Trophoblast cell (in vitro differentiated cells and primary cell): ENCODE data around the gene GPC3. TPM values are rescaled to one million over a fixed set of nuclear protein-coding genes. Genes with fewer than 3 reads are reported as not detected.

ENCODE experiments used
- DNase-seq, 2 donors: peaks; one replicate each; pipeline ENCODE4 v3.0.0-alpha.2; 2016
- H2AFZ ChIP-seq: 2 replicates; pipeline ENCODE4 v1.6.1; 2013; ENCODE audit warnings: low read length, moderate library complexity, mild to moderate bottlenecking; ENCODE audit not compliant: insufficient read depth, poor library complexity
- H2AK5ac ChIP-seq: 2 replicates; pipeline ENCODE4 v1.6.1; 2013; ENCODE audit warnings: mild to moderate bottlenecking, low read length
- H2BK120ac ChIP-seq: 2 replicates; pipeline ENCODE4 v1.6.1; 2013; ENCODE audit warnings: low read length, mild to moderate bottlenecking, moderate library complexity; ENCODE audit not compliant: insufficient read depth, poor library complexity
- H2BK12ac ChIP-seq: 2 replicates; pipeline ENCODE4 v1.6.1; 2013; ENCODE audit warnings: mild to moderate bottlenecking, low read length, moderate library complexity
- H2BK5ac ChIP-seq: 2 replicates; pipeline ENCODE4 v1.6.1; 2013; ENCODE audit warnings: low read length, low read depth, moderate library complexity, mild to moderate bottlenecking; ENCODE audit not compliant: poor library complexity
- H3K14ac ChIP-seq: 2 replicates; pipeline ENCODE4 v1.6.1; 2013; ENCODE audit warnings: mild to moderate bottlenecking, low read length
- H3K18ac ChIP-seq: 2 replicates; pipeline ENCODE4 v1.6.1; 2013; ENCODE audit warnings: mild to moderate bottlenecking, low read length
- H3K23ac ChIP-seq: 2 replicates; pipeline ENCODE4 v1.6.1; 2013; ENCODE audit warnings: low read length
- H3K27ac ChIP-seq: 2 replicates; pipeline ENCODE4 v1.5.1; 2013; ENCODE audit warnings: low read depth, mild to moderate bottlenecking, inconsistent platforms, low read length, moderate library complexity
- H3K27me3 ChIP-seq: 2 replicates; pipeline ENCODE4 v1.6.1; 2013; ENCODE audit warnings: inconsistent platforms, mild to moderate bottlenecking, low read length, moderate library complexity; ENCODE audit not compliant: insufficient read depth
- H3K36me3 ChIP-seq, 2 experiments: 1 replicate in 1 of 2; 2 replicates in 1 of 2; pipeline ENCODE4 v1.6.1; 2013; ENCODE audit warnings: low read length in 2 of 2, mild to moderate bottlenecking in 2 of 2, moderate library complexity in 1 of 2; ENCODE audit not compliant: insufficient read depth in 2 of 2, control insufficient read depth in 1 of 2
- H3K4ac ChIP-seq: 2 replicates; pipeline ENCODE4 v1.6.1; 2013; ENCODE audit warnings: low read depth, mild to moderate bottlenecking, low read length, moderate library complexity
- H3K4me1 ChIP-seq, 2 experiments: 1 replicate in 1 of 2; 2 replicates in 1 of 2; pipeline ENCODE4 v1.6.1; 2013; ENCODE audit warnings: low read length in 2 of 2, mild to moderate bottlenecking in 2 of 2, moderate library complexity in 1 of 2; ENCODE audit not compliant: insufficient read depth in 2 of 2, control insufficient read depth in 1 of 2
- H3K4me2 ChIP-seq: 2 replicates; pipeline ENCODE4 v1.6.1; 2013; ENCODE audit warnings: inconsistent platforms, mild to moderate bottlenecking, low read length, moderate library complexity
- H3K4me3 ChIP-seq: 2 replicates; pipeline ENCODE4 v1.5.1; 2013; ENCODE audit warnings: mild to moderate bottlenecking, low read depth, low read length, inconsistent platforms
- H3K79me1 ChIP-seq: one replicate; pipeline ENCODE4 v1.6.1; 2013; ENCODE audit warnings: low read length
- H3K79me2 ChIP-seq: 2 replicates; pipeline ENCODE4 v1.6.1; 2013; ENCODE audit warnings: low read length, mild to moderate bottlenecking; ENCODE audit not compliant: control insufficient read depth, insufficient read depth, poor library complexity
- H3K9ac ChIP-seq: 2 replicates; pipeline ENCODE4 v1.6.1; 2013; ENCODE audit warnings: mild to moderate bottlenecking, low read length
- H3K9me3 ChIP-seq: 2 replicates; pipeline ENCODE4 v1.6.1; 2013; ENCODE audit warnings: low read depth, mild to moderate bottlenecking, control low read depth, inconsistent platforms, low read length; ENCODE audit not compliant: insufficient read depth
- H4K12ac ChIP-seq: 2 replicates; pipeline ENCODE4 v1.6.1; 2013; ENCODE audit warnings: low read depth, mild to moderate bottlenecking, low read length, moderate library complexity
- H4K8ac ChIP-seq: 2 replicates; pipeline ENCODE4 v1.6.1; 2013; ENCODE audit warnings: low read depth, mild to moderate bottlenecking, low read length, moderate library complexity
- H4K91ac ChIP-seq: one replicate; pipeline ENCODE4 v1.6.1; 2013; ENCODE audit warnings: low read depth, mild to moderate bottlenecking, low read length, moderate library complexity
- WGBS: extraction: QIAGEN DNeasy Blood & Tissue Kit; methylation state at CpG from one replicate; pipeline ENCODE4 v1.1.7; 2013; ENCODE audit warnings: missing lambda C conversion rate; ENCODE audit not compliant: insufficient read length, insufficient coverage; ENCODE audit errors: extremely low coverage; 5-methylcytosine and 5-hydroxymethylcytosine counted together
- polyA plus RNA-seq: library from polyadenylated mRNA; stranded (reverse); fragments of 200-250 nt; gene quantifications from 2 replicates; pipeline ENCODE4 v1.2.3, GENCODE V29; 2013

GPC3 gene
- 28.0 and 29.3 TPM in 2 replicates for polyA plus RNA-seq

DNA sequence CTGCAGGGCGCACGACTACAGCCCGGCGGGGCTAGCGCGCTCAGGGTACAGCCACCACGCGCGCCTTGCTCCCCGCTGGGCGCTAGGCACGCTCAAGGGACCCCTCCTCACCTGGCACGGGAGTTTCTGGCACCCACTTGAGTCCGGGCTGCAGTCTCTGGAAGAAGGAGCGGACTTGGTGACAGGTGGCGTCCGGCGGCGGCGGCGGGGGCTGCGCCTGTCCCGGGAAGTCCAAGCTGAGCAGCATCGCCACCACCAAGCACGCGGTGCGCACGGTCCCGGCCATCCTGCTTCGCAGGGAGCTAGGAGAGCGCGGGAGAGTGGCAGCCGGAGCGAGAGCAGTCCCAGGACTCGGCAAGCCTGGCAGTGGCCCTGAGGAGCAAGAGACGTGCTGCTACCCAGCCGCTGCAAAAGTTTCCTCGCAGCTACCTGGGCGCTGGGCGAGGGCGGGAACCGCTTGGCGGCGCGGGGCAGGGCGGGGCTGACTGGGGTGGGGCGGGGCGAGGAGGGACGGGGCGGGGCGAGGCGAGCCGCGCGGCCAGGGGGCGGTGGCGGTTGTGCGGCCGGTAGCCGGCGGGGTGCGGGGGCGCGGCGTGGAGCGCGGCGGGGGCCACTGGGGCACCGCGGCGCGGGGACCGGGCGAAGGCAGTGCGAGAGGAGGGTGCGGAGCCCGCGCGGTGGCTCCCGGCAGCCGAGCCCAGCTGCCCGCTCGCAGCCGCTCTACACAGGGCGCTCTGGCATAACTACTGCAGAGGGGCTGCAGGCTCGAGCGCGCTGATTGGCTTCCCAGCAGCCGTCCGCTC, at the start of gene GPC3:
Gene GPC3 (minus strand): TSS at position 431 of the 803 bp plus-strand sequence.
- WGBS = no CpG with 5 or more reads among the region's 90 CpGs
- Histone ChIP-seq H3K27ac (peak within 1 kb of the TSS; percentile 17), H3K18ac (no peak within 1 kb of the TSS), H3K9ac (no peak within 1 kb of the TSS), H2BK5ac (no peak within 1 kb of the TSS), H4K12ac (peak within 1 kb of the TSS; percentile 70), H4K8ac (peak within 1 kb of the TSS; percentile 23), H3K4me1 (peaks cover 14 to 17% of the 10 kb centered on the region in 2 experiments), H3K79me2 (no peaks in the 10 kb centered on the region), H2BK120ac (no peak within 1 kb of the TSS), H3K4ac (no peak within 1 kb of the TSS), H3K79me1 (no peaks in the 10 kb centered on the region), H2AK5ac (no peak within 1 kb of the TSS), H3K36me3 (no peaks in the 10 kb centered on the region), H3K14ac (no peak within 1 kb of the TSS), H3K4me2 (peak within 1 kb of the TSS; percentile 71), H3K23ac (no peak within 1 kb of the TSS), H3K4me3 (peak within 1 kb of the TSS; percentile 77), H4K91ac (peak within 1 kb of the TSS; percentile 52), H2BK12ac (peak within 1 kb of the TSS; percentile 49), H2AFZ (peak within 1 kb of the TSS; percentile 87), H3K9me3 (no peaks in the 10 kb centered on the region), H3K27me3 (peaks cover 18% of the 10 kb centered on the region)
- DNase-seq = peak; percentile 51 to 56

DNA sequence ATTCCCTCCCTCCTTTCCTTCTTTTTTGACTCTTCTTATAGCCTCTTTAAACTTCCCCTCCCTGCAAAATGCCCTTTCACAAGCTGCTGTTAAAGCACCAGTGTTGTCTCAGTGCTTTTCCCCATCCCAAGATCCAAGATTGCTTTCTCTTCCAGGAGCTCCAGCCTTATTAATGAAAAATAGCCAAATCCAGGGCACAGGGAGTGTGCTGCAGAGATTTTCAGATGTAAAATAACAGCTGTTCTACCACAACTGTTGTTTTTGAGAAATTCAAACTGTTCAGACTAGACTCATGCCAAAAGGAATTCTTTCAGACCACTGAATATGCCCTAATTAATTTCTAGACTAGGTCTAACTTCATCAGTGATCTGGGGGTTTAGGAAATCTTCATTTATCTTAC, 47.0 kb upstream of the GPC3 start:
- DNase-seq = no peak
- no peaks in the 10 kb centered on the region for H3K9me3 ChIP-seq
- no peak overlapping the region for H3K4ac ChIP-seq
- no peaks in the 10 kb centered on the region for H3K79me1 ChIP-seq
- H2BK120ac ChIP-seq = no peak overlapping the region
- no peak overlapping the region for H4K91ac ChIP-seq
- no peak overlapping the region for H3K27ac ChIP-seq
- H3K14ac ChIP-seq = no peak overlapping the region
- no peak overlapping the region for H3K23ac ChIP-seq
- no peak overlapping the region for H2BK12ac ChIP-seq
- no peak overlapping the region for H4K8ac ChIP-seq
- no peak overlapping the region for H3K4me3 ChIP-seq
- no peak overlapping the region for H2AFZ ChIP-seq
- H3K4me2 ChIP-seq = no peak overlapping the region
- H2BK5ac ChIP-seq = no peak overlapping the region
- H4K12ac ChIP-seq = no peak overlapping the region
- H3K18ac ChIP-seq = no peak overlapping the region
- no peaks in the 10 kb centered on the region for H3K27me3 ChIP-seq
- H2AK5ac ChIP-seq = no peak overlapping the region
- no peaks in the 10 kb centered on the region for H3K36me3 ChIP-seq
- H3K4me1 ChIP-seq = no peaks in the 10 kb centered on the region
- no peak overlapping the region for H3K9ac ChIP-seq
- H3K79me2 ChIP-seq = no peaks in the 10 kb centered on the region

DNA sequence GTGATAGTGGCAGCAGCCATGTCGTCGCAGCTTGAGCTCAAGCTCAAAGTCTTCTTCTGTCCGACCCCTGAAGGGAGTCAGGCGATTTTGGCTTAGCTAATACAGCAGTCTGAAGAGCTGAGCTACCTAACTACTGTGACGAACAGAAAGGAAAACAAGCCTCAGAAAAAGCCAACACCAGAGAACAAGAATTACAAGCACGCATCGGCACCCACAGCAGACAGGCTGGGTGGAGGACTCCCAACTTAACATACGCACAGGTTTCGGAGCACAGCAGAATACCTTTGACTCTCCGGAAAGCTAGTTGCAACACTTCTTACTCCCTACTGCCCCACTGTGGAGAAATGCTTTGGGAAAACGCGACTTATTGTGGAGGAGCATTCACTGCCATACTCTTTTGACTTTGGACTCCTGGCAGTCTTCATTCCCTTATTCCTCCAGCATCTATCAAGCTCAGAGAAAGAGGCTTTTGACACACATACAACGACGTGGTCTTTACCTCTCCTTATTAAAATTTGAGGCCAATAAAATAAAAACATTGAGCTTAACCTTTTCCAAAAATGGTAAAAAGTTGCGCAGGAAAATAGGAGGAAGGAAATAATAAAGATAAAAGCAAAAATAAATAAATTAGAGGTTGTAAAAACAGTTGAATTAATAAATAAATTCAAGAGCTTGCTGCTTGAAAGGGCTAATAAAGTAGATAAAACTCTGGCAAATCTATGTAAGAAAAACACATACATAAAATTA, 41.3 kb upstream of the GPC3 start:
- Histone ChIP-seq H3K4me3 (no peak overlapping the region), H3K4ac (no peak overlapping the region), H2BK5ac (no peak overlapping the region), H2BK120ac (no peak overlapping the region), H3K9ac (no peak overlapping the region), H3K79me1 (no peaks in the 10 kb centered on the region), H4K12ac (no peak overlapping the region), H3K9me3 (no peaks in the 10 kb centered on the region), H3K14ac (no peak overlapping the region), H3K4me1 (no peaks in the 10 kb centered on the region), H3K79me2 (no peaks in the 10 kb centered on the region), H4K91ac (no peak overlapping the region), H3K27me3 (no peaks in the 10 kb centered on the region), H3K36me3 (no peaks in the 10 kb centered on the region), H3K23ac (no peak overlapping the region), H3K27ac (no peak overlapping the region), H2AFZ (no peak overlapping the region), H4K8ac (no peak overlapping the region), H2BK12ac (no peak overlapping the region), H3K18ac (no peak overlapping the region), H3K4me2 (peak overlapping the region; percentile 54), H2AK5ac (no peak overlapping the region)
- DNase-seq = peak; percentile 61 to 85
- WGBS = no CpG with 5 or more reads among the region's 15 CpGs

DNA sequence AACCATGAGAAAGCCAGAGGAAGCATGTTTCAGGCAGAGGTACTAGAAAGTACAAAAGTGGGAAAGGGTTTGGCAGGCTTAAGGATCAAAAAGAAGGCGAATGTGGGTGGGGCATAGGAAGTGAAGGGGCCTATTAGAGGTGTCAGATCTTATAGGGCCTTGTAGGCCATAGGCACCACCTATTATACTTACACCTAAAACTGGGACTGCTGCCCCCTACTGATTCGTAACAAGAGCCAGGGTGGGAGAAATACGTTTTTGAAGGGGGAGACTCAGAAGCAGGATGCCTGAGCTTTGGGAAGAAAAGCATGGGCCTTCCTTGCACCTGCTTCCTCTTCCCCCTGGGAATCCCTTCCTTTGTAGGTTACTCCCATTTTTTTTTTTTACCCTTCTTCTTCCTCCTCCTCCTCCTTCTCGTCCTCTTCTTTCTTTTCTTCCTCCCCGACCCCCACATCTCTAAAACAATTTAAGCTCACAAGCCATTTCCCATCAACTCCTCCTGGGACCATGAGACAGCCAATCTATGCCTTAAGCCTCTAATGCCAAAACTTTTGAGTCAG, 40.7 kb upstream of the GPC3 start:
- no peak overlapping the region for H2BK12ac ChIP-seq
- no peaks in the 10 kb centered on the region for H3K9me3 ChIP-seq
- no peak overlapping the region for H2BK120ac ChIP-seq
- no peak overlapping the region for H4K12ac ChIP-seq
- H3K27me3 ChIP-seq = no peaks in the 10 kb centered on the region
- H4K91ac ChIP-seq = no peak overlapping the region
- no peaks in the 10 kb centered on the region for H3K79me2 ChIP-seq
- no peak overlapping the region for H2AFZ ChIP-seq
- H3K79me1 ChIP-seq = no peaks in the 10 kb centered on the region
- H3K18ac ChIP-seq = no peak overlapping the region
- H3K27ac ChIP-seq = no peak overlapping the region
- WGBS = 100% methylated on average over 1 of the region's 5 CpGs
- H3K4ac ChIP-seq = no peak overlapping the region
- no peak overlapping the region for H2BK5ac ChIP-seq
- H3K36me3 ChIP-seq = no peaks in the 10 kb centered on the region
- no peak overlapping the region for H3K9ac ChIP-seq
- H3K4me1 ChIP-seq = no peaks in the 10 kb centered on the region
- no peak overlapping the region for H4K8ac ChIP-seq
- no peak overlapping the region for H2AK5ac ChIP-seq
- H3K14ac ChIP-seq = no peak overlapping the region
- H3K4me2 ChIP-seq = peak overlapping the region; percentile 54
- no peak for DNase-seq
- no peak overlapping the region for H3K23ac ChIP-seq
- no peak overlapping the region for H3K4me3 ChIP-seq
